ENCODE data around the gene GRB10.

GRB10 gene

GRCh38 chr7:50544992-50545391, 237.7 kb downstream of the GRB10 start:
- DNase-seq (ENCODE audit: low spot score) = no peak

GRCh38 chr7:50543776-50544442, 238.8 kb downstream of the GRB10 start:
- no peak for DNase-seq (ENCODE audit: low spot score)

- no peak for DNase-seq (ENCODE audit: low spot score)
Observed at GRCh38 chr7:50542132-50542531, 240.6 kb downstream of the GRB10 start.

GRCh38 chr7:50540785-50541579, 241.7 kb downstream of the GRB10 start:
- no peak for DNase-seq (ENCODE audit: low spot score)
